GM21786 (cell line): ENCODE results near the gene TDRD1.

ENCODE experiments used
- ATAC-seq: cut with Tn5 transposase; IDR thresholded peaks from one replicate; pipeline ENCODE4 v1.9.1; 2021; ENCODE audit not compliant: unreplicated experiment

TDRD1 gene

DNA sequence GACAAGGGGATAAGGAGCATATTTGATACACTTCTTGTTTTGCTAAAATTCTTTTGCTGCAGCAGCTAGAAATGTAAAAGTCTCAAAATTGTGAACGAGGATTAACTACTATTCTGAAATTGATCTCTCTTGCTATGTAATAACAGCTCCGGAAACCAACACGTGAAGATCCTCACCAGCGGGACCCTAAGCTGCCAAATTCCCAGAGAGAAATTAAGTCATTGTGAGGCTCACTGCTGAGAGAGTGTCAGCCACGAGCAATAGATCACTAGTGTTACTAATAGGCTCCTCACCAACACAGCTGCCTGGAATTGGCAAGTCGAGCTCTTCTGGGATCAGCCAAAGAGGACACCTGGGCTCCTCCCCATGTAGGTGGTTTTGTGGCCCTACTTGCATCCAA is 54.3 kb downstream of the TDRD1 start:
- ATAC-seq, result no peak

DNA sequence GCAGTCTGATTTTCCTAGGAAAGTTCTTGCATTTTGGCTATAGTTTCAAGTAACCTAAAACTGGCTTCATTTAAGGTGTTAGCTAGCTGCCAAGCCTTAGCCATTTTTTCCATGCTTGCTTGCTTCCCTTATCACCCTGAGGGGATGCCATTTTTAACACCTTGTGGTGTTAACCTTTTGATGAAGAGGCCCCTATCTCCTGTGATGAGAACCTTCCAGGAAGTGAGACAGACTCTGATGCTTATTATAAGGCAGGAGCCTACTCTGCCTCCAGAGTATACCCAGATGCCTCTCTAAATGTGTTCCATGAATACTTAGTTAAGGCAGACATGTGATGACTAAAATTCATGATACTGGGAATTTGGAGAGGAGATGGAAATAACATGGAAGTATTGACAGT is 55.0 kb downstream of the TDRD1 start:
- ATAC-seq, result no peak

DNA sequence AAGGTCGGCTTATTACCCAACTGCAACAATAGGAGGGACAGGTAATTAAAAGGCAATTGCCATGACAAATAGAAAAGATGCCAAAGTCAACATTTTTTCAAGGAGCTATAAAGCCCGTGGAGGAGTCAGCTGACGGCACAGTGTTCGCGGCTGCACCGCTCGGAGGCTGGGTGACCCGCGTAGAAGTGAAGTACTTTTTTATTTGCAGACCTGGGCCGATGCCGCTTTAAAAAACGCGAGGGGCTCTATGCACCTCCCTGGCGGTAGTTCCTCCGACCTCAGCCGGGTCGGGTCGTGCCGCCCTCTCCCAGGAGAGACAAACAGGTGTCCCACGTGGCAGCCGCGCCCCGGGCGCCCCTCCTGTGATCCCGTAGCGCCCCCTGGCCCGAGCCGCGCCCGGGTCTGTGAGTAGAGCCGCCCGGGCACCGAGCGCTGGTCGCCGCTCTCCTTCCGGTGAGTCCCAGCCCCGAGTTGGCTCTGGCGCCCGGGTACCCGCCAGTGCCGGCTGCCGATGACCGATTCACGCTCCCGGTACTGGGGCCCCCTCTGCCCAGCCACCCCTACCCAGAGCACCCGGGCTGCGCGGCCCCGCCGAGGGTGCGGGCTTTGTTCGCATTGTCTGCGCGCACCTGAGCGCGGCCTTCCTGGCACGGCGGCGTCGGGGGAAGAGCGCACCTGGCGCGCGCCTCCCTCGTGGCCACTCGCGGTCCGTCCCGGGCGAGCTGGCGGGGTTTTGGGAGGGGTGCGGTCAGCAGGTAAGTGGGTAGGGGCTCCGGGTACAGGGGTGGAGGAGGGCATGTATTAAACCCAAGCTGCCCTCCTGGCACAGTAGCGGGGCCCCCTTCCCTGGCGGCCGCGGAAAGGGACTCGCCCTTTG is 60.2 kb downstream of the TDRD1 start, which contains the start of gene VWA2:
VWA2 (plus strand) TSS at position 138 of the 877 bp plus-strand sequence. CDS start 9,460 bp downstream, outside the sequence.
- no peak for ATAC-seq

DNA sequence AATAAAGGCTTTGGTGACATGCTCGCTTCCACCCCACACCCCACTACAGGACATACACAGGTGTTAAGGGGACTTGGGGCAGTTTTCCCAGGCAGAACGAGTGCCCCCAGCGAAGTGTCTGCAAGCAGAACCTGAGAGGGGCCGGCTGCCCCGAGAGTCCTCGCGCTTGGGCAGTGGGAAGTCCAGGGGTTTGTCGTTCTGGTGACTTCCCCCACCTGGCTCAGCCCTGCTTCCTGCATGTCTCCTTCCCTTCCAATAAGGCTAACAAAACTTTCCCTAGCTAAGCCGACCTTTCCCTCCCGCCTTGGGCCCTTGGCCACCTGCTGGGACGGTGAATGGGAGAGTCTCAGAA is 60.8 kb downstream of the TDRD1 start:
- no peak for ATAC-seq

DNA sequence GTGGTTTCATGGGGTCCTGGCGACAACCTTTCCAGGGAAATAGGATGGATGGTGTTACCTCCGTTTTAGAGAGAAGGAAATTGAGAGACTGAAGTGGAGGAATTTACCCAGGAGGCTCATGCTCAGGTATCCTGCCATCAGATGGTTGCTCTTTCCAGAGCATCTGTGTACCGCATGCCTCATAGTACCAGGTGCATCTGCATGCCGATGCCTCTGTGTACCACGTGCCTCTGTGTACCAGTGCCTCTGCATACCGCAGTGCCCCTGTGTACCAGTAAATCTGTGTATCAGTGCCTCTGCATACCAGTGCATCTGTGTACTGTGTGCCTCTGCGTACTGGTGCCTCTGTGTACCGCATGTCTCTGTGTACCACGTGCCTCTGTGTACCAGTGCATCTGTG is 63.1 kb downstream of the TDRD1 start:
- no peak for ATAC-seq

DNA sequence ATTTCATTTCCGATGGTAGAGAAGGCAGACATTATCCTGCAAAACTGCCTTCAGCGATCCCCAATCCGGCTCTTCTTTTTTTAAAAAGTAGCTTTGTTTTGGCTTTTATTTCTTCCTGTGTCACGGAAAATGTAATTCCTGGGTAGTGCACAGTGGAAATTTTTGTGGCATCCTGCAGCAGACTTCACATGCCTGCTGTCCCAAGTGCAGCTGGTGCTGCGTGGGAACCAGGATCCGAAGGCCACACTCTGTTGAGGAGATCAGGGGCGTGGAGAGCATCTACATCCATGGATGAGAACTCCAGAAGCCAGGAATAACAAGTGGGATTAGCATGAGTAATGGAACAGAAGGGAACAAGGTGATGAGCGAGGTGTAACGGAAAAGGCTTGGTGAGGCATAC is 64.5 kb downstream of the TDRD1 start:
- ATAC-seq, result no peak

DNA sequence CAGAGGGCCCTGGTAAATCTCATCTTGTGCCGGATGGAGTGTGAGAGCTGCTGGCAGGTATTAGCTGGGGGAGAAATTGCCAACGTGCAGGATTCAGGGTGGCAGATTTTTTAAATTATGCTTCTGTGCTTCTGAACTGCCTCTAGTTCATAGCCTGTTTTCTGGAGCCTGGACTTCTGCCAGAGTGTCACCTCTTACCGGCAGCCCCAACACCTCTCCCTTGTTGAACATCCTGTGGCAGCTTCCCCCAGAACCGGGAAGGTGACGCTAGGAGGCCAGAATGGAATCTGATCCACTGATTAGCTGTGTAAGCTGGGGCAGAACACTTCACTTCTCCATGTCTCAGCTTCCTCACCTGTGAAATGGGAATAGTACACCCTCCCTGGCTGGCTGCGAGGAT is 65.0 kb downstream of the TDRD1 start:
- ATAC-seq, result no peak

DNA sequence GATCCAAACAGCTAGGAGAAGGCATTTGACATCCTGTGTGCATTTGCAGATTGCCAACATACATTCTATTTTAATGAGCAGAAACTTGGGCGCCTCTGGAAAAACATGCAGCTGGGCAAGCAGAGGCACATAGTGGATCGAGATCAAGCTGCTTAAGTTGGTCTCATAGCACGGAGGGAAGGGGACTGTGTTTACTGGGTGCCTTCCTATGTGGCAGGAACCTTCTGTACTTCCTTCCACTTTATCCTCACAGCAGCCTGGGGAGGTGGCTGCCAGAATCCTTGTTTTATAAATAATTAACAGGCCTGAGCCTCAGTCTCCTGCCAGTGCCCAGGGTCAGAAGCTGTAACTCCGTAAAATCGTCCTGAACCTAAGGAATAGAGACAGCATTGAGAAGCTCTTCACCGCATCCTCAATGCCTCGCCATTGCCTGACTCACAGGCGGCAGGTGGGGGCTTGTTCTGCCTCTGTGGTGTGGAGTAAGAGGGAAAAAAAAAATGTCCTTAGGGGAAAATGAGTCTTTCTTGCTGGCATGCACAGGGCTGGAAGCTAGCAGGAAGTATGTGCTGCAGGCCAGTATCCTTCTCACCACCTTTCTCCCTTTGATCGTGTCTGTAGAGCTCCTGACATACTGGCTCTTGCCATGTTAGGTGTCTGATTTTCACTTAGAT is 66.1 kb downstream of the TDRD1 start:
- no peak for ATAC-seq

DNA sequence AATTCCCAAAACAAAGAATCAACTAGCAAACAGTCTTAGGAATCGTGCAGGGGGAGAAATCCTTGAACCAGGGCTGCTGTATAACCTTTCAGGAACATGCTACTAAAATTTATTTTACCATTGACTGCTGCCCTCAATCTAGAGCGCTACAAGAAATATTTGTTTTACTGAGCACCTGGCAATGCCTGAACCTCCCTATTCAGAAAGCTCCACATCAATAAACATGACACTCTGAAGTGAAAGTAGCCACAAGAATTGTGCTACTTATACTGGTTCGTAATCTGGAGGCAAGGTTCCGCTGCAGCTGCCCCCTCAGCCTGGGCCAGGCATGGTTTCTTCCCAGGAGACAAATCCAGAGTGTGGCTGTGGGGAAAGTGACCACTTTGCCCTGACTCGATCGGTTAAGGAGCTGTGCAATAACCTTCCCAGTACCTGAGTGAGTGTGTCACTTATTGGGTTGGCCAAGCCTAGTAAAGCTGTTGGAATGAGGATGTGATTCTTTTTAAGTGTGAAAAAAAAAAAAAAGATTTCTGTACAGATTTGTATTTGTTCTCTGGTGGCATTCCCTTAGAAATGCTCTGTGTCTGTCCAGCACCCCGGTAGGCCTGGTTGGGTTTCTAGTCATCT is 67.6 kb downstream of the TDRD1 start:
- no peak for ATAC-seq

DNA sequence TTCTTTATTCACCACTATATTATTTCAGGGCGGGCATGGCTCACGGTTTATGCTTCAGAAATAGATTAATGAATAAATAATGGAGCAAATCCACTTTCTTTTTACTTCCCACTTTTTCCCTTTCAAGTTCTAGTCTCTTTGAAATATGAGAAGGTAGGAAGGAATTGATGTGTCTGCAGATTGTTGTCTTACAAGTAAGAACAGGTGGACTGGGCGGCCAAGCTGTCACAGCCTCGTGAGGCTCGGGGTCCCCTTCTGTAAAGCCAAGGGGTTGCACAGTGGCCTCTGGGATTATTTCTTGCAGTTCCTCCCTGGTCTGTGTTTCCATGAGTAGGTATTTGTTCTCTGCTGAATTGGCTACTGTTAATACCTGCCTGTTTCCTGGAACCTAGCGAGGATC is 71.1 kb downstream of the TDRD1 start:
- ATAC-seq, result no peak

DNA sequence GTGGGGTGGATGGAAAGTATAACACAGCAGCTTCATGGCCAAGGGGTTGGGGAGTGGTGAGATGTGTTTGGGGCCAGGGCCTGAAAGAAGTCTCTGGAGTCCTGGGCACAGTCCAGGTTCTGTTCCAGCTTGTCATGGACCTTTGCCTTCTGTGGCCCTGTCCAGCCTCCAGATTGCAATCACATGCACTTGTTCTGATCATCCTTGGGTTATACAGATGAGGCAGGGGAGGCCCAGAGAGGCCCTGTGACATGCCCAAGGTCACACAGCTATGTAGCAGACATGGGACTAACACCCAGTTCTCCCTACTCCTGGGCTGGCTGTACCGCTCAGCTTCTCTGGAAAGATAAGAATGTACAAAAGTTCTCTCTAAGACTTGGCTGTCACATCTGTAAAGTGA is 71.6 kb downstream of the TDRD1 start:
- no peak for ATAC-seq

DNA sequence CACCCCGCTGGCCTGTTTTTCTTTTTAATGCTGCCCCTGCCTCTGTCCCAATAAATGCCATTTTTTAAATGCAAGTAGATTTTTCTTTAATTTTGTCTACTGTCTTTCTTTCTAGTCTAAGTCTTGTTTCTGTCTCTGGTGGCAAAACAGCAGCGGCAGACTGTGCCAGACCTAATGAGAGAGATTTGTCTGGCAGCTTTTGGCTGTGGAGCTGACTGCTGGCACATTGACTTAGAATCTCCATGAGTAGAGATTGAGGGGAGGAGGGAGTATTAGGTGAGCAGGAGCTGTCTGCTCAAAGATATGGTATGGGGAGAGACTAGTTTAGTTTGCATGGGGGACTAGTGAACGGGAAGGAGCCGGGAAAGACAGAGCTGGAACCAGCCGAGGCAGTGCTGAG is 72.9 kb downstream of the TDRD1 start:
- ATAC-seq, result no peak

DNA sequence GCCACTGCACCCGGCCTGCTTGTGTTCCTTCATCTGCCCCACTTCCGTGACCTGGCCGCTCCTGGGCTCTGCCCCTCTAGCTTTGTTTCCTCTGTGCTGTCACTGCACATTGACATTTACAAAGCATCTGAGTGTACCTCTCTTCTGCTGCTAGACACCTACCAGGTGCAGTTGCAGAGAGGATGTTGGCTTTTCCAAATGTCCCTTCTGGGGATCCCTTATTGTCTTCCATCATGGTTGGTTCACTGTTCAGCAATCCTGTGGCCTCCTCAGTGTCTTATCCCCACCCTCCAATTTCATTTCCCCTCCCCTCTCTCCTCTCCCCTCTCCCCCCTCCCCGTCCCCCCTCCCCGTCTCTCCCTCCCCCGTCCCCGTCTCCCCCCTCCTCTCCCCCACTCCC is 73.7 kb downstream of the TDRD1 start:
- ATAC-seq, result no peak

DNA sequence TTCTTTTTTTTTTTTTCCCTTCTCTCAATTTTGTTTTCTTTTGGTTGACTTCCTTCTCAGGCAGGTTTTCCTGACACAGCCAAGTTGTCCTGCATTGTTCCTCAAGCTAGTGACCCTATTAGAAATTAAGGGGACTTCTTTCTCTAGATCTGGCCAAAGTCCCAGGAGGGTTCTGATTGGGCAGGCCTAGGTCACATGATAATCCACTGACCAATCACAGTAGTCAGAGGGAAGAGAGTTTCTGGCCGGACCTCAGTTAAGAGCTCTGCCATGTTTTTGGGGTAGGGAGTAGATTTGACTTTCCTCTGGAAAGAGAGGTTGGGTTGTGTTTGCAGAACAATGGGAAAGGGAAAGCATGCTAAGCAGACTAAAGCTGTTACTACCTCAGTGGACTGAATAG is 76.1 kb downstream of the TDRD1 start:
- ATAC-seq, result no peak

DNA sequence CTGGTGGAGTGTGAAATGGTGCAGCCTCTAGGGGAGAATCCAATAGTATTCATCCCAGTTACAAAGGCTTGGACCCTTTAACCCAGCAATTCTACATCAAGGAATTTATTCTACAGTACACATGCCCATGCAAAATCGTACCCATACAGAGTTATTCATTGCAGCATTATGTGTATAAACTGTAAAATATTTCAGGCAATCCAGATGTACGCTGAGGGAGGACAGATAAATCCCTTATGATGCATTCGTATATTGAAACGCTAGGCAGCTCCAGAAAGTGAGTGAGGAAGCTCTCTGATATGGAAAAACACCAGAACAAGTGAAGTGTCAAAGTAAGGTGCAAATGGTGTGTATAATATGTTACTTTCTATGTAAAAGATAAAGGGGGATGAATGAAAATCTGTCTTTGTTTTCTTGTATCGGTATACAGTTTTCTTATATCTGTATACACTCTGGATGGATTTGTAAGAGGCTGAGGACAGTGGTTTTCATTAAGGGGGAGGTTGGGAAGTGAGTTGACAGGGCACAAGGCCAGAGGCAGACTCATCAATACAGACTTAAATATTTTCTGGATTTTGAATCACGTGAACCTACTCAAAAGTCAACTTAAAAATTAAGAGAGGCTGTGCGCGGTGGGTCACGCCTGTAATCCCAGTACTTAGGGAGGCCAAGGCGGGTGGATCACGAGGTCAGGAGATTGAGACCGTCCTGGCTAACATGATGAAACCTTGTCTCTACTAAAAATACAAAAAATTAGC is 77.0 kb downstream of the TDRD1 start:
- ATAC-seq, result no peak

DNA sequence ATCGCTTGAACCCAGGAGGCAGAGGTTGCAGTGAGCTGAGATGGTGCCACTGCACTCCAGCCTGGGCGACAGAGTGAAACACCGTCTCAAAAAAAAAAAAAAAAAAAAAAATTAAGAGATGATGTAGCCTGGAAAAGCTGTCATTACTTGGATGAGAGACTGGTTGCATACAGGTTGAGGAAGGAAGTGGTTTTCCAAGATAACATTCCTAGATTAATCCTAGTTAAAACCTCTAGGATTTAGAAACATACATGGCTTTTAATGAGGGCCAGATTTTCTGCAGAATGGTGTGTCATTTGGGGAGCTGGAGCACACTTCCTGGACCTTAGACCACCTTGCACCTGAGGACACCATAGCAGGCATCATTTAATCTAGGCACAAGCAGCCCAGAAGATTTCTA is 77.7 kb downstream of the TDRD1 start:
- no peak for ATAC-seq

DNA sequence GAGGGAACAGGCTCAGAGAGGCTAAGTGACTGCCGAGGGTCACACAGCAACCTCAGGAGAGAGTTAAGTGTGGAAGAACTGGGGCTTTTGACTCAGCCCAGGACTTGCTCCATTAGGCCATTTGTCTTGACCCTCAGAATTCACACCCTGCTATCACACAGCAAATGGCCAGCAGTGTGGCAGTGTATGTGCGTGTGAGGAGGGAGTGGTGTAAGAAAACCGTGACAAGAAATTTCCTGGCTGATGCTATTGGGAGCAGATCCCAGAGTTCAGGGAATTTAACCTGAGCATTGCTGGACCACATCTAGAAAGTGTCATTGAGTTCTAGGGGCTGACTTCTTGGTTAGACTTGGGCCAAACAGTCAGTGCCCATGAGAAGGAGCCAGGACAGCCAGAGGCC is 78.3 kb downstream of the TDRD1 start:
- ATAC-seq, result no peak

DNA sequence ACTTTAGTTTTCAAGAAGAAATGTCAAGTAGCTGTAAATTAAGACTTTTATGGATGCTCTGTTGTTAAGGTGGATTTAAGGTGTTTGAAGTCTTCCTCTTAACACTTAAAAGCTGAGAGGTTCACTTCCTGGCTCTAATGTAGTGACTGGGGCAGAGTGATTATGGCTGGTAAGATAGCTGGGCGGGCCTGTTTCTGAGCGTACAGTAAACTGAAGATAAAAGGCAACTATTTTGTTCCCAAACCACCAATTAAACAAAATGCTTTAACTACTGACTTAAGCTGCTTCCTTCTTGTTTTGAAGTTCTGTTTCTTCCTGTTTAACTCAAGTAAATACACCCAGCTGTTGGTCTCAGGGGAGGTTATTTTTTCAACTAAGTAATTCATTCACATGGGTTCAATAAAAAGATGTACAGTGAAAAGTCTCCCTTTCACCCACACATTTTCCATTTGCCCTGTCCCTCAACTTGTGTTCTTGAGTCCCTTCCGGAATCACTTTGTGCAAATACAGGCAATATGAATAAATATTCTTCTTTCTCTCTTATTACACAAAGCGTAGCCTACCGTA is 79.2 kb downstream of the TDRD1 start:
- no peak for ATAC-seq

DNA sequence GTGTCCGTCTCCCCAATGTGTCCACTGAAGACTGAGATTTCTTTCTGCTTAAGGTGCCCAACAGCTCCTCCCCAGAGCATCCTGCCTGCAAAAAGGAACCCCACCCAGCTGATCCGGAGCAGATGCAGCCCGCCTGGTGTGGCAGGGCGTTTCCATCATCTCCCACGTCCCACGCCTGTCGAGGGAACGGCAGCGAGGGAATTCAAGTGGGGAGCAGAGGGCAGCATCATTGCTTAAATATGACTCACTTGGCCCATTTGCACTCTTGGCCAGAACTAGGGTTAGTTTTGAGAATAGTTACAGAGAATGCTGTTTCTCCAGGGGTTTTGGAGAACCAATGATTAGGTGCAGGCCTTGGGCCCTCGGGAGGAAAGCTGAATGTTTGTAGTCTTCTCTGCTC is 80.7 kb downstream of the TDRD1 start:
- ATAC-seq, result no peak

DNA sequence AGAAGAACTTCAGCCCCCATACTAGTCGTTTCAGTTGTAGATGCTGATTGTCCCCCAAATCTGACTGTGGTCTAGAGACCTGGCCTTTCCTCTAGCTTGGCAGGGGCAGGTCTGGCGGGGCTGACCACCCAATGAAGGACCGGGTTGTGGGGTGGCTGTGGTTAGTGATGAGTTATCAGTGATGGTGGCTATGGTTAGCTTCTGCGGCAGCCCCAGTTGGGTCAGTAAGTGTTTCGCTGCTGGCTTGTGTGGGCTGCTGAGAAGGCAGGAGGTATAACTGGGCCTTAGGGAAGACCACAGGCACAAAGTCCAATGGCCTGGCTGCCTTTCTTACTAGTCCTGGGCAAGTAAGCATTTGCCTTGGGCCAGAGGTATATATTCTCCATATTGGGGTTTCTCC is 81.2 kb downstream of the TDRD1 start:
- ATAC-seq, result no peak

DNA sequence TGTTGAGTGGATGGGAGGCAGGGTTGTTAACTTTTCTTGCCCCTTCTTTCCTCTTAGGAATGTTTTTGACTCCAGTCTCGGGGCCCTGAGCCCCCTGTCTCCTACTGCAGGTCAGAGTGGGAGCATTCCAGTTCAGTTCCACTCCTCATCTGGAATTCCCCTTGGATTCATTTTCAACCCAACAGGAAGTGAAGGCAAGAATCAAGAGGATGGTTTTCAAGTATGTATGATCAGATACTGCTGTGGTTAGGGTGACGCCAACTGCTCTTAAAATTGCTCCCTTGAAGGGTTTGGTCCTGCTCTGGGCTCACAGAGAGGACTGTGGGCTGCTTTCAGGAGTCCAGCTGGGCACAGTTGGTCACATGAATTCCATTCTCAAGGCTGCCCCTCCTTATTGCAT is 81.9 kb downstream of the TDRD1 start:
- no peak for ATAC-seq
